Muscle layer of duodenum (tissue), 2 donors: ENCODE measurements around the gene SYPL2.

ENCODE experiments used
- H3K27ac ChIP-seq: one replicate; pipeline ENCODE4 v1.7.0; 2013; ENCODE audit warnings: mild to moderate bottlenecking, low read length
- H3K27me3 ChIP-seq: one replicate; pipeline ENCODE4 v1.7.0; 2013; ENCODE audit warnings: low read depth, mild to moderate bottlenecking, control low read depth, low read length
- H3K36me3 ChIP-seq, 2 donors: one replicate each; pipeline ENCODE4 v1.7.0; 2013; ENCODE audit warnings: low read length in 2 of 2, control low read depth in 1 of 2, mild to moderate bottlenecking in 1 of 2; ENCODE audit not compliant: insufficient read depth in 2 of 2, control insufficient read depth in 1 of 2
- H3K4me1 ChIP-seq, 2 donors: one replicate each; pipeline ENCODE4 v1.7.0; 2013; ENCODE audit warnings: low read length in 2 of 2, mild to moderate bottlenecking in 2 of 2, control low read depth in 1 of 2, moderate library complexity in 1 of 2; ENCODE audit not compliant: insufficient read depth in 2 of 2, control insufficient read depth in 1 of 2
- H3K4me3 ChIP-seq, 2 donors: one replicate each; pipeline ENCODE4 v1.7.0; 2013; ENCODE audit warnings: low read length in 2 of 2, low read depth in 1 of 2, mild to moderate bottlenecking in 1 of 2
- H3K9me3 ChIP-seq, 2 donors: one replicate each; pipeline ENCODE4 v1.7.0; 2013; ENCODE audit warnings: low read length in 2 of 2, control low read depth in 1 of 2, mild to moderate bottlenecking in 1 of 2; ENCODE audit not compliant: control insufficient read depth in 1 of 2
- donor health status: healthy.

Gene SYPL2

GRCh38 chr1:109492779-109493178, 26.4 kb downstream of the SYPL2 start:
- peaks cover 11 to 28% of the 10 kb centered on the region in 2 donors for H3K36me3 ChIP-seq

GRCh38 chr1:109493227-109493626, 26.9 kb downstream of the SYPL2 start:
- Histone ChIP-seq H3K9me3 (no peaks in the 10 kb centered on the region), H3K4me3 (peak overlapping the region in 1 of 2 donors; percentile 84), H3K27me3 (no peaks in the 10 kb centered on the region), H3K36me3 (peaks cover 11 to 29% of the 10 kb centered on the region in 2 donors), H3K4me1 (peaks cover 4 to 20% of the 10 kb centered on the region in 2 donors), H3K27ac (no peak overlapping the region)

More at GRCh38 chr1:109492779-109493178, 26.4 kb downstream of the SYPL2 start:
- peaks cover 4 to 20% of the 10 kb centered on the region in 2 donors for H3K4me1 ChIP-seq
- H3K4me3 ChIP-seq = no peak overlapping the region
- no peaks in the 10 kb centered on the region for H3K27me3 ChIP-seq
- no peak overlapping the region for H3K27ac ChIP-seq
- H3K9me3 ChIP-seq = no peaks in the 10 kb centered on the region

- Histone ChIP-seq H3K4me1 (peaks cover 4 to 27% of the 10 kb centered on the region in 2 donors), H3K27ac (peak within 1 kb of the TSS; percentile 45), H3K4me3 (peak within 1 kb of the TSS; percentile 84 to 96), H3K27me3 (no peaks in the 10 kb centered on the region), H3K9me3 (no peaks in the 10 kb centered on the region), H3K36me3 (peaks cover 11 to 26% of the 10 kb centered on the region in 2 donors)
Observed at GRCh38 chr1:109493805-109494539, 27.6 kb downstream of the SYPL2 start, which contains the start of gene CYB561D1. CYB561D1 (plus strand) TSS chr1:109494094; CDS start chr1:109494140, 46 bp downstream.

GRCh38 chr1:109495738-109496137, 29.4 kb downstream of the SYPL2 start:
- Histone ChIP-seq H3K27me3 (no peaks in the 10 kb centered on the region), H3K4me1 (peaks cover 8 to 41% of the 10 kb centered on the region in 2 donors), H3K27ac (no peak overlapping the region), H3K4me3 (no peak overlapping the region), H3K36me3 (peaks cover 11 to 23% of the 10 kb centered on the region in 2 donors), H3K9me3 (no peaks in the 10 kb centered on the region)

GRCh38 chr1:109497449-109498160, 31.3 kb downstream of the SYPL2 start:
- Histone ChIP-seq H3K4me1 (peaks cover 14 to 52% of the 10 kb centered on the region in 2 donors), H3K9me3 (no peaks in the 10 kb centered on the region), H3K27ac (no peak overlapping the region), H3K27me3 (no peaks in the 10 kb centered on the region), H3K4me3 (no peak overlapping the region), H3K36me3 (peaks cover 11 to 23% of the 10 kb centered on the region in 2 donors)

DNA sequence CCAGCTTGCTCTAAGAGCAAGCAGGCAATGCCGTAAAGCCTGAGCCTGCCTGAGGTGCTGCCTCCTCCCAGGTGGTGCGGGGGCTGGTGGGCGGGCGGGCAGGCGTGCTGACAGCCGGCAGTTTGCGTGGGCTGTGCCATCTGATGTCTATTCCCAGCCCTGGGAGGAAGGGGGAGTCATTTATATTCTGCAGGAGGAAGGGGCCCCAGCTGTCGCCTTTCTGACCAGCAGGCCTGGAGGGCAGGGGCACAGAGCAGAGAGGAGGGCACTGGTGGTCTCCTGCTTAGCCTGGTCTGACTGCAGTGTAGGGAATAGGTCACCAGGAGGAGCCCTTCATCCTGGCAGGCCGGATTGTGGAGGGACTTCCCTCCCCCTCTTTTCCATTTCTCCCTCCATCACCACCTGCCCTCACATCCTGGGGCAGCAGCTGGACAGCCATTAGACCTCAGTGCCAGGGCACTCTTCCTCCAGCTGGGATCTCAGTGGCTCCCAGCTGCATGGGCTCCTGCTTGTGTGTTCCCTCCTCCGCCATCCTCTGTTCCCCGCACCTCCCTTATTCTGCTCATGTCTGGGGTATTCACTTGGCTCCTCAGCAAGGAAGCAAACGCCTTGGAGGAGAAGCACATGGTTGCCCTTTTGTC, 31.9 kb downstream of the SYPL2 start:
- Histone ChIP-seq H3K4me1 (peaks cover 14 to 50% of the 10 kb centered on the region in 2 donors), H3K36me3 (peaks cover 11 to 23% of the 10 kb centered on the region in 2 donors), H3K27me3 (no peaks in the 10 kb centered on the region), H3K27ac (no peak overlapping the region), H3K9me3 (no peaks in the 10 kb centered on the region), H3K4me3 (no peak overlapping the region)

GRCh38 chr1:109499081-109499480, 32.7 kb downstream of the SYPL2 start:
- H3K27me3 ChIP-seq = no peaks in the 10 kb centered on the region

DNA sequence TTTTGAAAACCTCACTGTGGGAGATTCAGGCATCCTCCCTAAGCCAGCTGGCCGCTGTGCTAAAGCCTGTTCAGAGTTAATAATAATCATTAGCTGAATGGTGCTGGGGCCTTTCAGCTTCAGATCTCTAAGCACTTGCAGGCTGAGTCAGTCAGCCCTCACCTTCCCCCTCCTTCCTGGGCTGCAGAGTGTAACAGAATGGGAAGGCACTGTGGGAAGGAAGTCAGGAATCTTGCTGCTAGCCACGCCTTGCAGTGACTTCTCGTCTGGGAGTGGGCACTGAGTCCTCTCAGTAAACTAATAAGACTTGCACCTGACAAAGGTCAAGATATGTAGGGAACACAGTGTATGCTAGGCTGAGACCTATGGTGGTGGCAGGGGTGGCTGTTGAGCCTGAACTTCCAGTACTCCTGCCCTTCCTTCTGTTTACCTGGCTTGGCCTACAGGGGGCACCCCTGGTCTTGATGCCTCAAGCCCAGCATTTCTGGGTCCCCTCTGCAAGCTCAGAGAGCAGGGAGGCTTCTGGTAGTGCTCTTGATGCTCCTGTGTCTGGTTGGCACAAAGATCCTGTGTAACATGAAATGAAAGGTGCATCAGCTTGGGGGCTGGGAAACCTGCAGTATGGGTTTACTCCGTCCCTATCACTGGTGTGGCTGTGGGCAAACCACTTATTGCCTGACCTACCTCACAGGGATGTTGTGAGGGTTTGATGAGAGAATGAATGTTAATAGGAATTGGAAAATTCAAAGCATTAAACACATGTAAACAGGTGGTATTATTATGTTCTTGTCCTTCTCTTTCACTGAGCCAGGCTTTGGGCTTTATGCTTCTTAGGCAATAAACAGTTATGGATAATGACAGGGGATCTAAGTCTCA, 33.6 kb downstream of the SYPL2 start:
- Histone ChIP-seq H3K4me1 (peaks cover 10 to 42% of the 10 kb centered on the region in 2 donors), H3K27ac (peak overlapping the region; percentile 62), H3K9me3 (no peaks in the 10 kb centered on the region), H3K4me3 (no peak overlapping the region), H3K36me3 (peaks cover 11 to 23% of the 10 kb centered on the region in 2 donors), H3K27me3 (no peaks in the 10 kb centered on the region)

More at GRCh38 chr1:109499081-109499480, 32.7 kb downstream of the SYPL2 start:
- H3K4me1 ChIP-seq = peaks cover 10 to 45% of the 10 kb centered on the region in 2 donors
- no peak overlapping the region for H3K4me3 ChIP-seq
- no peak overlapping the region for H3K27ac ChIP-seq
- H3K9me3 ChIP-seq = no peaks in the 10 kb centered on the region
- peaks cover 11 to 23% of the 10 kb centered on the region in 2 donors for H3K36me3 ChIP-seq

- Histone ChIP-seq H3K27me3 (no peaks in the 10 kb centered on the region), H3K9me3 (no peaks in the 10 kb centered on the region), H3K4me3 (no peak overlapping the region), H3K27ac (peak overlapping the region; percentile 62), H3K36me3 (peaks cover 9 to 19% of the 10 kb centered on the region in 2 donors), H3K4me1 (peaks cover 10 to 38% of the 10 kb centered on the region in 2 donors)
Observed at GRCh38 chr1:109500941-109501381, 34.6 kb downstream of the SYPL2 start.

GRCh38 chr1:109501644-109502363, 35.5 kb downstream of the SYPL2 start:
- H3K27ac ChIP-seq = no peak overlapping the region
- peaks cover under 1 to 12% of the 10 kb centered on the region in 2 donors for H3K36me3 ChIP-seq
- peaks cover 10 to 38% of the 10 kb centered on the region in 2 donors for H3K4me1 ChIP-seq

More at GRCh38 chr1:109501644-109502363, 35.5 kb downstream of the SYPL2 start:
- H3K4me3 ChIP-seq = no peak overlapping the region
- no peaks in the 10 kb centered on the region for H3K9me3 ChIP-seq
- no peaks in the 10 kb centered on the region for H3K27me3 ChIP-seq
